ENCODE data around the gene ULK2. TPM values are rescaled to one million over a fixed set of nuclear protein-coding genes. Genes with fewer than 3 reads are reported as not detected.

Gene ULK2
- total RNA-seq, 1 experiment from 2014 or later, result 12.9 TPM

- CTCF ChIA-PET, result no interaction called here
- TF ChIP-seq CTCF (conservative IDR thresholded peaks at IDR 0.05; ENCODE audit: low read depth, low read length) (no peak), EZH2 (IDR thresholded peaks at IDR 0.05; ENCODE audit: borderline replicate concordance, low read depth, low read length, poor library complexity, severe bottlenecking) (no peak)
- H3K27ac ChIP-seq (ENCODE audit: low read depth, low read length, poor library complexity, severe bottlenecking), result no peak overlapping the region
- intact Hi-C loops (cut with micrococcal nuclease; ENCODE audit: unreplicated experiment), result no loop called here
- H3K4me3 ChIP-seq (ENCODE audit: low read depth, low read length, poor library complexity, severe bottlenecking), result no peak overlapping the region
- POLR2A ChIA-PET (ENCODE audit: low non-redundant PET), result no interaction called here
- H3K4me1 ChIP-seq (ENCODE audit: insufficient read depth, low read length, poor library complexity, severe bottlenecking), result no peaks in the 10 kb centered on the region
- DNase-seq (ENCODE audit: low spot score), result no peak
- no peaks in the 10 kb centered on the region for H3K36me3 ChIP-seq (ENCODE audit: insufficient read depth, low read length, poor library complexity, severe bottlenecking)
- BruUV-seq (replicated peaks), result no TSS peak
- no peaks in the 10 kb centered on the region for H3K27me3 ChIP-seq (replicated peaks; ENCODE audit: insufficient read depth, low read depth, low read length, poor library complexity)
- no peaks in the 10 kb centered on the region for H3K9me3 ChIP-seq (ENCODE audit: low read depth, low read length, poor library complexity, severe bottlenecking)
These were observed 143.0 kb downstream of the ULK2 start for GRCh38 chr17:19724501-19725420.

- intact Hi-C loops (cut with micrococcal nuclease; ENCODE audit: unreplicated experiment), result no loop called here
- H3K4me3 ChIP-seq (ENCODE audit: low read depth, low read length, poor library complexity, severe bottlenecking), result no peak overlapping the region
- no peaks in the 10 kb centered on the region for H3K9me3 ChIP-seq (ENCODE audit: low read depth, low read length, poor library complexity, severe bottlenecking)
- TF ChIP-seq CTCF (conservative IDR thresholded peaks at IDR 0.05; ENCODE audit: low read depth, low read length), result no peak
- ChIA-PET POLR2A (ENCODE audit: low non-redundant PET) (no interaction called here), CTCF (interaction anchor here (0.6 kb wide), 1 partner anchor 23 kb away, joined by 4 read pairs; no protein-coding TSS in a partner anchor)
- no peak for DNase-seq (ENCODE audit: low spot score)
- H3K36me3 ChIP-seq (ENCODE audit: insufficient read depth, low read length, poor library complexity, severe bottlenecking), result no peaks in the 10 kb centered on the region
- no peaks in the 10 kb centered on the region for H3K27me3 ChIP-seq (replicated peaks; ENCODE audit: insufficient read depth, low read depth, low read length, poor library complexity)
- no TSS peak for BruUV-seq (replicated peaks)
- no peak overlapping the region for H3K27ac ChIP-seq (ENCODE audit: low read depth, low read length, poor library complexity, severe bottlenecking)
- no peaks in the 10 kb centered on the region for H3K4me1 ChIP-seq (ENCODE audit: insufficient read depth, low read length, poor library complexity, severe bottlenecking)
These were observed 143.8 kb downstream of the ULK2 start for GRCh38 chr17:19723964-19724363.

Other genes starting within 250 kb of the ULK2 start
- gene ALDH3A2, start 219.2 kb downstream of the ULK2 start, total RNA-seq (2021), result 97.0 and 97.3 TPM in 2 replicates
- not detected in 2 replicates for gene SLC47A2, start 151.4 kb downstream of the ULK2 start, total RNA-seq (2021)
- gene ALDH3A1, start 119.6 kb downstream of the ULK2 start, total RNA-seq (2021), result 0.20 TPM in 1 of 2 replicates, not detected in the other
- gene AKAP10, start 109.9 kb upstream of the ULK2 start, total RNA-seq (2021), result 36.8 and 37.4 TPM in 2 replicates
- gene SPECC1, start 141.4 kb upstream of the ULK2 start, total RNA-seq (2021), result 5.8 and 6.8 TPM in 2 replicates